Neural crest cell (in vitro differentiated cells): Measurements from ENCODE around the gene MEGF11. TPM values are rescaled to one million over a fixed set of nuclear protein-coding genes. Genes with fewer than 3 reads are reported as not detected.

Source experiments
- DNase-seq: peaks from one replicate; pipeline ENCODE4 v3.0.0; 2021; ENCODE audit warnings: low read depth, mixed read lengths, low spot score
- H3K27ac Mint-ChIP-seq: one replicate; pipeline ENCODE4 v1.8.0; 2021; ENCODE audit warnings: mild to moderate bottlenecking, mixed read lengths; ENCODE audit not compliant: unreplicated experiment
- H3K27me3 Mint-ChIP-seq: 2 replicates; pipeline ENCODE4 v1.8.0; 2021; ENCODE audit warnings: low read depth, mild to moderate bottlenecking, mixed read lengths
- H3K36me3 Mint-ChIP-seq: 2 replicates; pipeline ENCODE4 v1.8.0; 2021; ENCODE audit warnings: low read depth, mild to moderate bottlenecking, mixed read lengths
- H3K4me1 Mint-ChIP-seq: 2 replicates; pipeline ENCODE4 v1.8.0; 2021; ENCODE audit warnings: mixed read lengths
- H3K4me3 Mint-ChIP-seq: one replicate; pipeline ENCODE4 v1.8.0; 2021; ENCODE audit warnings: mild to moderate bottlenecking, mixed read lengths
- H3K9me3 Mint-ChIP-seq: 2 replicates; pipeline ENCODE4 v1.8.0; 2021; ENCODE audit warnings: mixed read lengths
- CTCF ChIP-seq: fragments of 200-600 bp; sonication (generic); conservative IDR thresholded peaks from 2 replicates; pipeline ENCODE4 v1.5.0; 2021; ENCODE audit warnings: antibody characterized with exemption, mild to moderate bottlenecking
- total RNA-seq: library from RNA; stranded (reverse); gene quantifications from 2 replicates; pipeline ENCODE4 v1.2.1, GENCODE V29; 2021

MEGF11 gene
- total RNA-seq, 1 donor from 2014 or later = 0.49 TPM

- Mint-ChIP-seq H3K27me3 (peaks cover 89% of the 10 kb centered on the region), H3K4me3 (peak overlapping the region; percentile 87), H3K4me1 (peaks cover 13% of the 10 kb centered on the region), H3K27ac (no peak overlapping the region), H3K9me3 (no peaks in the 10 kb centered on the region), H3K36me3 (no peaks in the 10 kb centered on the region)
- TF ChIP-seq CTCF = no peak
- no peak for DNase-seq
Measured at GRCh38 chr15:66254089-66254950, 770 bp upstream of the MEGF11 start.

- H3K9me3 Mint-ChIP-seq = no peaks in the 10 kb centered on the region
- TF ChIP-seq CTCF = peak; percentile 10
- DNase-seq = peak; percentile 23
- H3K27me3 Mint-ChIP-seq = peaks cover 92% of the 10 kb centered on the region
- no peaks in the 10 kb centered on the region for H3K36me3 Mint-ChIP-seq
- no peak overlapping the region for H3K27ac Mint-ChIP-seq
- H3K4me1 Mint-ChIP-seq = peaks cover 13% of the 10 kb centered on the region
- peak overlapping the region; percentile 84 for H3K4me3 Mint-ChIP-seq
Measured at GRCh38 chr15:66252685-66253417, 699 bp downstream of the MEGF11 start.

GRCh38 chr15:66251790-66252684 is 1.5 kb downstream of the MEGF11 start:
- DNase-seq = peak; percentile 68
- Mint-ChIP-seq H3K4me3 (peak overlapping the region; percentile 86), H3K27me3 (peaks cover 90% of the 10 kb centered on the region), H3K27ac (no peak overlapping the region), H3K36me3 (no peaks in the 10 kb centered on the region), H3K4me1 (peaks cover 13% of the 10 kb centered on the region), H3K9me3 (no peaks in the 10 kb centered on the region)
- TF ChIP-seq CTCF = peak; percentile 75

- Mint-ChIP-seq H3K9me3 (no peaks in the 10 kb centered on the region), H3K4me3 (peak overlapping the region; percentile 86), H3K4me1 (peaks cover 13% of the 10 kb centered on the region), H3K36me3 (no peaks in the 10 kb centered on the region), H3K27ac (no peak overlapping the region), H3K27me3 (peaks cover 85% of the 10 kb centered on the region)
- TF ChIP-seq CTCF = no peak
- DNase-seq = no peak
Measured at GRCh38 chr15:66251065-66251789, 2.3 kb downstream of the MEGF11 start.
